ENCODE measurements around the gene C6orf136. TPM values are rescaled to one million over a fixed set of nuclear protein-coding genes. Genes with fewer than 3 reads are reported as not detected.

C6orf136 gene
- total RNA-seq, 1 donor from 2014 or later, result 28.9 TPM

GRCh38 chr6:30689022-30689865, 42.3 kb downstream of the C6orf136 start:
- Mint-ChIP-seq H3K36me3 (ENCODE audit: low read depth) (peaks cover 26% of the 10 kb centered on the region), H3K27me3 (no peaks in the 10 kb centered on the region), H3K4me3 (peak overlapping the region; percentile 94), H3K9me3 (no peaks in the 10 kb centered on the region), H3K27ac (peak overlapping the region; percentile 64), H3K4me1 (peaks cover 46% of the 10 kb centered on the region)
- intact Hi-C loops (cut with micrococcal nuclease), result loop anchor here (10.0 kb wide), 1 partner anchor 806 kb away; the partner anchor contains the start of gene MICB
- DNase-seq, result peak; percentile 63

GRCh38 chr6:30689985-30690384, 43.1 kb downstream of the C6orf136 start:
- intact Hi-C loops (cut with micrococcal nuclease), result loop anchor here (10.0 kb wide), 1 partner anchor 805 kb away; the partner anchor contains the start of gene MICB
- DNase-seq, result peak; percentile 65
- H3K4me3 Mint-ChIP-seq, result peak overlapping the region; percentile 94
- H3K9me3 Mint-ChIP-seq, result no peaks in the 10 kb centered on the region
- peaks cover 20% of the 10 kb centered on the region for H3K36me3 Mint-ChIP-seq (ENCODE audit: low read depth)
- no peaks in the 10 kb centered on the region for H3K27me3 Mint-ChIP-seq
- H3K27ac Mint-ChIP-seq, result peak overlapping the region; percentile 89
- H3K4me1 Mint-ChIP-seq, result peaks cover 46% of the 10 kb centered on the region

DNA sequence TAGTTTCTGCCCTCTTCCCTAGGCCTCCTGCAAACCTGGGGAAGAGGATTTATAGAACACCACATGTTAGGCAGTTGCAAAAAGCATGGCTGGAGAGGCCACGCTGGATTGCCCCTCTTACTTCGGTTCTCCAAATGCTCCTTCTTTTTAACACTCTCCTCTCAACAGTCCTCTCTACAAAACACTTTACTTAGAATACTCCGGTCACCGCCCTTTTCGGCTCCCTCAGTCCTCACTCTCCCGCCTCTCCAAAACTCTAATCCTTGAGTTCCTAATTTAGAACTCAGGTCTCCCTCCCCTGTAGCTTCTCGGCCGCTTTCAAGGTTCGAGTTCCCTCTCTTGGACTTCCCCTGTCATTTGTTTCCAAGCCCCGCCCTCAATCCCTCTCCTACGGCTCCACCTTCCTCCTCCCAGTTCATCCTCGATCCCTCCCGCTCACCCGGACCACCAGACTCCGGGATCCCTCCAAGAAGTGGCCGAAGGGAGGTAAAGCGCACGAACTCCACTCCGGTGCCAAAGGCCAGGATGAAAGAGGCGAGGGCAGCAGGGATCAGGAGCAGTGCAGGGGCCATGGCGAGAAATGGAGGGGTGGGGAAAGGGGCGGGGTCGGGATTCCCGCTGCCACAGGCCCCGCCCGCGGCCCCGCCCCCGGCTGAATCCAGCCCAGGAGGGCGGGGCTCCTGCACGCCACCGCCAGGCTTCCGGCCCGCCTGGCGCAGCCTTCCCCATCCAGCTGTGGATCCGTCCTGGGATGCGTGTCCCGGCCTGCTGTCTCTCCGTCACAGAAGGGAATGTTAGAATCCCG, 43.7 kb downstream of the C6orf136 start, which contains the start of gene NRM:
Gene NRM, minus strand, starts transcription at position 582 of the 805 bp plus-strand sequence. Its CDS starts 10 bp downstream, at position 572.
- H3K27me3 Mint-ChIP-seq, result no peaks in the 10 kb centered on the region
- intact Hi-C loops (cut with micrococcal nuclease), result no loop called here

GRCh38 chr6:30691208-30691847, 44.4 kb downstream of the C6orf136 start:
- no peak for DNase-seq
- Mint-ChIP-seq H3K27ac (peak overlapping the region; percentile 41), H3K27me3 (no peaks in the 10 kb centered on the region), H3K4me1 (peaks cover 39% of the 10 kb centered on the region), H3K36me3 (ENCODE audit: low read depth) (peaks cover 7% of the 10 kb centered on the region), H3K4me3 (peak overlapping the region; percentile 94), H3K9me3 (no peaks in the 10 kb centered on the region)
- intact Hi-C loops (cut with micrococcal nuclease), result no loop called here

More for the DNA sequence above, 43.7 kb downstream of the C6orf136 start, which contains the start of gene NRM:
- H3K27ac Mint-ChIP-seq, result peak within 1 kb of the TSS; percentile 89
- no peaks in the 10 kb centered on the region for H3K9me3 Mint-ChIP-seq
- H3K36me3 Mint-ChIP-seq (ENCODE audit: low read depth), result peaks cover 14% of the 10 kb centered on the region
- peak; percentile 93 for DNase-seq
- H3K4me1 Mint-ChIP-seq, result peaks cover 44% of the 10 kb centered on the region
- H3K4me3 Mint-ChIP-seq, result peak within 1 kb of the TSS; percentile 94

- Mint-ChIP-seq H3K9me3 (no peaks in the 10 kb centered on the region), H3K4me1 (peaks cover 7% of the 10 kb centered on the region), H3K4me3 (no peak overlapping the region), H3K27me3 (no peaks in the 10 kb centered on the region), H3K36me3 (ENCODE audit: low read depth) (peaks cover 11% of the 10 kb centered on the region), H3K27ac (no peak overlapping the region)
- intact Hi-C loops (cut with micrococcal nuclease), result no loop called here
- DNase-seq, result no peak
These were observed 49.5 kb downstream of the C6orf136 start for GRCh38 chr6:30696432-30696831.

GRCh38 chr6:30700340-30700739, 53.4 kb downstream of the C6orf136 start:
- Mint-ChIP-seq H3K36me3 (ENCODE audit: low read depth) (peaks cover 42% of the 10 kb centered on the region), H3K9me3 (no peaks in the 10 kb centered on the region)

More at GRCh38 chr6:30700340-30700739, 53.4 kb downstream of the C6orf136 start:
- Mint-ChIP-seq H3K27me3 (no peaks in the 10 kb centered on the region), H3K4me3 (no peak overlapping the region), H3K4me1 (peaks cover 6% of the 10 kb centered on the region), H3K27ac (no peak overlapping the region)
- no peak for DNase-seq
- intact Hi-C loops (cut with micrococcal nuclease), result no loop called here

Other genes with a start within 250 kb of the C6orf136 start
- 484 and 488 TPM in 2 replicates for gene HLA-E, start 157.6 kb upstream of the C6orf136 start, total RNA-seq
- gene GNL1, start 90.6 kb upstream of the C6orf136 start, total RNA-seq, result 80.9 and 93.0 TPM in 2 replicates
- gene PRR3, start 89.8 kb upstream of the C6orf136 start, total RNA-seq, result 38.2 and 39.7 TPM in 2 replicates
- 123 and 125 TPM in 2 replicates for gene ABCF1, start 75.7 kb upstream of the C6orf136 start, total RNA-seq
- gene PPP1R10, start 29.9 kb upstream of the C6orf136 start, total RNA-seq, result 106 and 107 TPM in 2 replicates
- gene MRPS18B, start 29.3 kb upstream of the C6orf136 start, total RNA-seq, result 79.4 and 83.6 TPM in 2 replicates
- 11.4 and 14.4 TPM in 2 replicates for gene ATAT1, start 20.3 kb upstream of the C6orf136 start, total RNA-seq
- 53.4 and 56.7 TPM in 2 replicates for gene DHX16, start 25.9 kb downstream of the C6orf136 start, total RNA-seq
- 167 and 169 TPM in 2 replicates for gene PPP1R18, start 39.5 kb downstream of the C6orf136 start, total RNA-seq
- 20.2 and 20.5 TPM in 2 replicates for gene NRM, start 43.9 kb downstream of the C6orf136 start, total RNA-seq
- gene MDC1, start 70.1 kb downstream of the C6orf136 start, total RNA-seq, result 93.9 and 97.2 TPM in 2 replicates
- 1,084 and 1,089 TPM in 2 replicates for gene TUBB, start 73.2 kb downstream of the C6orf136 start, total RNA-seq
- gene FLOT1, start 95.6 kb downstream of the C6orf136 start, total RNA-seq, result 239 and 260 TPM in 2 replicates
- gene IER3, start 97.4 kb downstream of the C6orf136 start, total RNA-seq, result 512 and 516 TPM in 2 replicates
- gene DDR1, start 237.4 kb downstream of the C6orf136 start, total RNA-seq, result 18.8 and 22.9 TPM in 2 replicates

Measured in activated CD4-positive, alpha-beta T cell treated with anti-CD3 and anti-CD28 coated beads, Interleukin-2, amount 10 ng/mL, durations not matched to agents 24 days and 14 days (primary cell).